H1 (cell line): Measurements from ENCODE around the gene MAPKAP1. TPM values are rescaled to one million over a fixed set of nuclear protein-coding genes. Genes with fewer than 3 reads are reported as not detected.

Experiments used
- ASH2L ChIP-seq: fragments of 200-600, 300-600 bp; sonication (generic); IDR thresholded peaks from one replicate; pipeline ENCODE4 v1.7.1; 2017; ENCODE audit warnings: low read length
- JUN ChIP-seq: IDR thresholded peaks from 2 replicates; pipeline ENCODE4 v1.6.1; 2011; ENCODE audit warnings: low read depth, mild to moderate bottlenecking, improper control_type of control experiment, low read length
- polyA plus RNA-seq, 7 experiments: library from polyadenylated mRNA; depleted of rRNA in 3 of 7; stranded (reverse) in 5 of 7; unstranded in 2 of 7; fragments of >200 nt in 5 of 7; fragments of 200-250 nt in 2 of 7; gene quantifications; 1 replicate in 5 of 7; 2 replicates in 1 of 7; 4 replicates in 1 of 7; pipeline versions ENCODE4 v1.2.1 to v1.2.3, GENCODE V29; 2011 to 2013; ENCODE audit warnings: missing spikeins in 2 of 7, mixed read lengths in 2 of 7
- total RNA-seq: library from RNA; stranded (reverse); fragmentation: NEBNext Ultra II Directional; extraction: Animal tissue kit (Norgen Biotek cat#: 25700); gene quantifications from 2 replicates; pipeline ENCODE4 v1.2.1, GENCODE V29; 2021

MAPKAP1 gene
- total and polyA plus RNA-seq, 2 of the 8 experiments (the other 6 are each of a cell fraction or from before 2014, with no cell fraction given): 79.2 to 140 TPM

DNA sequence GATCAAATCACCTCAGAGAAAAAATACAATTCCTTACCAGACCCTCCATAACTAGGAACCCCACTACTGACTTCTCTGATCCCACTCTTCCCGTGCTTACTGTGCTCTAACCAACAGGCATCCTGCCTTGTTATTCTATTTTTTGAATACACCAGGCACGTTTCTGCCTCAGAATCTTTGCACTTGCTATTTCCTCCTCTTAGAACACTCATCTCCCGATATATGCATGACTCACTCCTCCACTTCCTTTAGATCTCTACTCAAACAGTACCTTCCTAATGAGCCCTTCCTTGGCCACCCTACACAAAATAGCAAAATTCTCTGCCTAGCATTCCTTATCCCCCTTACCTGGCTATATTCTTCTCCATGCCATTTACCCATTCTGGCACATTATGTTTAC is 43.9 kb downstream of the MAPKAP1 start (continued):
- TF ChIP-seq JUN: no peak
- no peak for TF ChIP-seq ASH2L
- TF ChIP-seq, all 59 proteins: peak for 0
